Sigmoid colon (tissue), 7 donors: Measurements from ENCODE around the gene RPAP2. TPM values are rescaled to one million over a fixed set of nuclear protein-coding genes. Genes with fewer than 3 reads are reported as not detected.

Experiments
- DNase-seq: peaks from one replicate; pipeline ENCODE4 v3.0.0-alpha.2; 2019
- H3K27ac ChIP-seq, 4 donors: fragments of 200-600 bp; sonication (generic); one replicate each; pipeline ENCODE4 v1.5.1; 2016 to 2019; ENCODE audit warnings: mild to moderate bottlenecking in 1 of 4
- H3K27me3 ChIP-seq, 3 donors: fragments of 200-600 bp; sonication (generic); one replicate each; pipeline ENCODE4 v1.5.1; 2019; ENCODE audit warnings: mild to moderate bottlenecking in 1 of 3
- H3K36me3 ChIP-seq, 4 donors: fragments of 200-600 bp; sonication (generic); one replicate each; pipeline ENCODE4 v1.5.1; 2016 to 2019
- H3K4me1 ChIP-seq, 4 donors: fragments of 200-600 bp; sonication (generic); one replicate each; pipeline ENCODE4 v1.5.1; 2017 to 2019
- H3K4me3 ChIP-seq, 4 donors: fragments of 200-600 bp; sonication (generic); one replicate each; pipeline ENCODE4 v1.5.1; 2017 to 2019; ENCODE audit warnings: mild to moderate bottlenecking in 2 of 4, moderate library complexity in 1 of 4
- H3K9me3 ChIP-seq, 4 donors: fragments of 200-600 bp in 3 of 4; sonication (generic) in 3 of 4; one replicate each; pipeline versions ENCODE4 v1.5.1 to v1.6.1; 2013 to 2019
- CTCF ChIP-seq, 4 experiments: fragments of 450-650 bp in 3 of 4; fragments of 200-600 bp in 1 of 4; IDR thresholded peaks; one replicate each; pipeline ENCODE4 v1.5.1; 2016 to 2019; ENCODE audit warnings: antibody characterized with exemption in 4 of 4, mild to moderate bottlenecking in 3 of 4, moderate library complexity in 2 of 4
- EP300 ChIP-seq, 4 donors: sonication (generic); formaldehyde crosslinking; IDR thresholded peaks; one replicate each; pipeline ENCODE4 v1.6.1; 2017; ENCODE audit warnings: antibody characterized with exemption in 4 of 4
- POLR2A ChIP-seq, 2 donors: fragments of 450-650 bp; IDR thresholded peaks; one replicate each; pipeline ENCODE4 v1.6.1; 2016; ENCODE audit warnings: antibody characterized with exemption in 2 of 2, mild to moderate bottlenecking in 2 of 2, moderate library complexity in 2 of 2
- POLR2AphosphoS5 ChIP-seq, 4 donors: sonication (generic); formaldehyde crosslinking; IDR thresholded peaks; one replicate each; pipeline ENCODE4 v1.6.1; 2017; ENCODE audit warnings: antibody characterized with exemption in 4 of 4
- WGBS, 2 donors: extraction: QIAGEN DNeasy Blood & Tissue Kit; methylation state at CpG; one replicate each; pipeline ENCODE4 v1.1.7; 2013; 5-methylcytosine and 5-hydroxymethylcytosine counted together
- intact Hi-C: fragments of 100-400 bp; cut with DNase I; formaldehyde crosslinking; loops from one replicate; pipeline ENCODE4 v1.15.1; 2023
- polyA plus RNA-seq, 3 donors: library from polyadenylated mRNA; stranded (reverse); fragments of 200-250 nt; gene quantifications; one replicate each; pipeline ENCODE4 v1.2.3, GENCODE V29; 2013
- total RNA-seq, 4 donors: library from RNA; depleted of rRNA; stranded (reverse); fragments of >200 nt; gene quantifications; one replicate each; pipeline ENCODE4 v1.1.0, GENCODE V29; 2016
- donor health status: healthy with polysubstance abuse.
- donor health status: Bipolar disorder and iron deficiency.
- donor health status: healthy.

RPAP2 gene
- total and polyA plus RNA-seq, 7 donors: 3.5 to 21.2 (median 11.1) TPM

DNA sequence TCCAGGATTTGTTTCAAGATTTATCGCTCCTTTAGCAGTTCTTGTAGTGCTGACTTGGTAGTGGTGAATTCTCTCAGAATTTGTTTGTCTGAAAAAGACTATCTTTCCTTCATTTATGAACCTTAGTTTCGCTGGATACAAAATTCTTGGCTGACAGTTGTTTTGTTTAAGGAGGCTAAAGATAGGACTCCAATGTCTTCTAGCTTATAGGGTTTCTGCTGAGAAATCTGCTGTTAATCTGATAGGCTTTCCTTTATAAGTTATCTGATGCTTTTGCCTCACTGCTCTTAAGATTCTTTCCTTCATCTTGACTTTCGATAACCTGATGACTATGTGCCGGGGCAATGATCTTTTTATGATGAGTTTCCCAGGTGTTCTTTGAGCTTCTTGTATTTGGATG is 28.9 kb downstream of the RPAP2 start:
- Histone ChIP-seq H3K9me3 (peaks cover 0 to 10% (median 4%) of the 10 kb centered on the region in 4 donors), H3K27ac (no peak overlapping the region), H3K36me3 (peaks cover 0 to 49% (median 11%) of the 10 kb centered on the region in 4 donors), H3K27me3 (no peaks in the 10 kb centered on the region), H3K4me1 (no peaks in the 10 kb centered on the region), H3K4me3 (no peak overlapping the region)
- TF ChIP-seq CTCF (IDR thresholded peaks at IDR 0.05): no peak
- no peak for DNase-seq
- intact Hi-C loops: no loop called here
- WGBS, 2 donors: 98 to 100% methylated on average over 4 of the region's 4 CpGs

DNA sequence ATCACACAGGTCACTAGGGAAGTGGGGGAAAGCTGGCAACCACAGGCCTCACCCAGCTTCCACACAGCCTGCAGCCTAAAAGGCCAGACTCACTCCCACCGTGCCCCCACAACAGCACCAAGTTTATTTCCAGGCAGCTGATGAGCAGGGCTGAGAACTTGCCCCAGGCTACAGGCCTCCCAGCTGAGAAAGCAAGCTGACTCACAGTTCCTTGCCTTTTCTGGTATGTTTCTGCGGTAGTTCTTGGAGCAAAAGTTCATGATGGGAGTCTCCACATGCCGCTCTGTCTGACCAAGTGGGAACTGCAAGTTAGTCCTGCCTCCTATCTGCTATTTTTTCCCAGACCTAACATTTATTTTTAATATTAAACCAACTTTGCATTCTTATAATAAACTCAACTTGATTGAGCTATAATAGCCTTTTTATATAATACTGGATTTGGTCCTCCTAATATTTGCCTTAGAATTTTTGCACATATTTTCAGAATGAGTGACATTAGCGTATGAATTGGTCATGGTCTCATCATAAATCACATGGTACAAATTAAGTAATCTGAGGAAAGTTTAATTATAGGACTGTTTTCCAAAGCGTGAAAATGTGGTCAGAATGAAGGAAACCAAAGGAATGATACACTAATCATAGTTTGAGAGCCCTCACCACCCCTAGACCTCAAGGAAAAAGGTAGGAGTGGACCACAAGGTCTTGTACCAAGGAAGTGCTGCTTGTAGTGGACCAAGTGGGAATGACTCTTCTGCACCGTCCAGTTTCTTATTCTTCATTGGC is 30.7 kb downstream of the RPAP2 start:
- Histone ChIP-seq H3K4me3 (no peak overlapping the region), H3K4me1 (no peaks in the 10 kb centered on the region), H3K27ac (no peak overlapping the region), H3K36me3 (peaks cover 0 to 47% (median 8%) of the 10 kb centered on the region in 4 donors), H3K9me3 (peaks cover 0 to 10% (median 4%) of the 10 kb centered on the region in 4 donors), H3K27me3 (no peaks in the 10 kb centered on the region)
- TF ChIP-seq POLR2AphosphoS5 (IDR thresholded peaks at IDR 0.05) (no peak), EP300 (IDR thresholded peaks at IDR 0.05) (no peak), POLR2A (IDR thresholded peaks at IDR 0.05) (no peak), CTCF (IDR thresholded peaks at IDR 0.05) (no peak)
- DNase-seq: no peak
- 97 to 98% methylated on average over 6 of the region's 6 CpGs for WGBS, 2 donors
- intact Hi-C loops: no loop called here

GRCh38 chr1:92333668-92334067 is 34.8 kb downstream of the RPAP2 start:
- Histone ChIP-seq H3K9me3 (no peaks in the 10 kb centered on the region), H3K36me3 (peaks cover 0 to 61% (median 10%) of the 10 kb centered on the region in 4 donors), H3K27me3 (no peaks in the 10 kb centered on the region), H3K4me1 (no peaks in the 10 kb centered on the region), H3K27ac (no peak overlapping the region), H3K4me3 (no peak overlapping the region)
- WGBS, 2 donors: 68 to 80% methylated on average over 3 of the region's 3 CpGs
- no peak for TF ChIP-seq POLR2A (IDR thresholded peaks at IDR 0.05)
- TF ChIP-seq POLR2AphosphoS5 (IDR thresholded peaks at IDR 0.05): no peak
- TF ChIP-seq CTCF (IDR thresholded peaks at IDR 0.05): no peak
- no peak for TF ChIP-seq EP300 (IDR thresholded peaks at IDR 0.05)
- intact Hi-C loops: no loop called here
- no peak for DNase-seq

GRCh38 chr1:92340154-92340553 is 41.3 kb downstream of the RPAP2 start:
- no peak overlapping the region for H3K4me3 ChIP-seq
- no peaks in the 10 kb centered on the region for H3K27me3 ChIP-seq
- TF ChIP-seq POLR2A (IDR thresholded peaks at IDR 0.05): no peak
- no peak for TF ChIP-seq POLR2AphosphoS5 (IDR thresholded peaks at IDR 0.05)
- no peak for TF ChIP-seq CTCF (IDR thresholded peaks at IDR 0.05)
- TF ChIP-seq EP300 (IDR thresholded peaks at IDR 0.05): no peak
- no peaks in the 10 kb centered on the region for H3K9me3 ChIP-seq
- 76 to 78% methylated on average over 1 of the region's 1 CpG for WGBS, 2 donors
- no peak for DNase-seq
- peaks cover 0 to 47% (median 17%) of the 10 kb centered on the region in 4 donors for H3K36me3 ChIP-seq
- H3K4me1 ChIP-seq: no peaks in the 10 kb centered on the region
- intact Hi-C loops: no loop called here
- no peak overlapping the region for H3K27ac ChIP-seq

DNA sequence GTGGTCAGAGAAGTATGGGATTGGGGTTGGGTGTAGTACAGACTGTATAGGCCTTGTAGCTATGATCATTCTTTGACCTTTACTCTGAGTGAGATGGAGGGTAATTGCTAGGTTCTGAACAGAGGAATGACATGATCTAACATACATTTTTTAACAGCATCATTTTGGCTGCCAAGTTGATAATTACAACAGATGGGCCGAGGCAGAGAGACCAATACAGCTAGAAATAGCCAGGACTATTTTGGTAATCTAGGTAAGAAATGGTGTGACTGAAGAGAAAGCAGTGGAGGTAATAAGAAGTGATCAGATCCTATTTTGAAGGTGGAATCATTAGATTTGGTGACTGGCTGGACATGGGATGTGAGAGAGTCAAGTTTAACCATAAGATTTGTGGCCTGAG is 43.5 kb downstream of the RPAP2 start:
- H3K27me3 ChIP-seq: no peaks in the 10 kb centered on the region
- intact Hi-C loops: no loop called here
- TF ChIP-seq CTCF (IDR thresholded peaks at IDR 0.05) (no peak), EP300 (IDR thresholded peaks at IDR 0.05) (no peak), POLR2AphosphoS5 (IDR thresholded peaks at IDR 0.05) (no peak), POLR2A (IDR thresholded peaks at IDR 0.05) (no peak)
- no peak overlapping the region for H3K4me3 ChIP-seq
- H3K4me1 ChIP-seq: no peaks in the 10 kb centered on the region
- no peaks in the 10 kb centered on the region for H3K9me3 ChIP-seq
- 99 to 100% methylated on average over 1 of the region's 1 CpG for WGBS, 2 donors
- no peak overlapping the region for H3K27ac ChIP-seq
- peaks cover 0 to 38% (median 15%) of the 10 kb centered on the region in 4 donors for H3K36me3 ChIP-seq
- no peak for DNase-seq
